ACHN (cell line): Measurements from ENCODE around the gene TMEM141.
"Not testable (repeated sequence)": the region's sequence is repeated elsewhere in the genome, so short reads cannot be mapped to it uniquely, and the experiment has no call there.

Source experiments
- DNase-seq: peaks from one replicate; pipeline ENCODE4 v3.0.0-alpha.2; 2015
- in situ Hi-C: cut with HindIII; loops from 2 replicates; pipeline ENCODE4 v1.10.0; 2017; ENCODE audit warnings: low sequenced_read_pairs, low pct_ligation_motif_present, low pct_unique_long_range_greater_than_20kb

The TMEM141 gene

GRCh38 chr9:136788644-136789522 is 2.3 kb upstream of the TMEM141 start:
- in situ Hi-C loops, DNase-seq: not testable (repeated sequence)

- no peak for DNase-seq
- in situ Hi-C loops, result no loop called here
These were observed 1.6 kb upstream of the TMEM141 start for GRCh38 chr9:136789523-136789937.

DNA sequence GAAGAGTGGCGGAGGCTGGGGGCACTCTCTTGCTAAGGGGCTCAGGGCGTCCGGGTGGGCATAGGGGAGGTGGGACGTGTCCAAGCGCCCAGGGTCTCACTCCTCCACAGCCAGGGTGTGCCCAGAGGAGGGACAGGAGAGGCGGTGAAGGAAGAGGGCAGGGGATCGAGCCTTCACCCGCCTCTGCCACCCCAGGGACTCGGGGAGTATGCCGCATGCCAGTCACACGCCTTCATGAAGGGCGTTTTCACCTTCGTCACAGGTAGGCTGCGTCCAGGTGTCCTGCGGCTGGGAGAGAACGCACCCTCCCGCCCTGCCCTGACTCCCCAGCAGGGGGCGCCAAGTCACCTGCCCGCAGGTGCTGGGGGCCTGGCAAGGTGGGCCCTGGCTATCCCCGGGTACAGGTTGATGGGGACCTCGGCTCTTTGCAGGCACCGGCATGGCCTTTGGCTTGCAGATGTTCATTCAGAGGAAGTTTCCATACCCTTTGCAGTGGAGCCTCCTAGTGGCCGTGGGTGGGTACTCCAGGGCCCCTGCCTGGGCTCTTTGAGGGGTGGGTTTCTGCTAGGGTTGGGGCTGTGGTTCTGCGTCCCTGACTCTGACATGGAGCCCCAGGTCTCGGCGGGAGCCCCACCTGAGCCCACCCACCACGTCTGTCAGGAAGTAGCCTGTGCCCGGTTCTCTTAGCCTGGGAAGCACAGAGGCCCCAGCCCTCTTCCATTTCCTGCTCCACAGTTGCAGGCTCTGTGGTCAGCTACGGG is 552 bp downstream of the TMEM141 start:
- DNase-seq, result peak; percentile 36
- in situ Hi-C loops, result no loop called here

DNA sequence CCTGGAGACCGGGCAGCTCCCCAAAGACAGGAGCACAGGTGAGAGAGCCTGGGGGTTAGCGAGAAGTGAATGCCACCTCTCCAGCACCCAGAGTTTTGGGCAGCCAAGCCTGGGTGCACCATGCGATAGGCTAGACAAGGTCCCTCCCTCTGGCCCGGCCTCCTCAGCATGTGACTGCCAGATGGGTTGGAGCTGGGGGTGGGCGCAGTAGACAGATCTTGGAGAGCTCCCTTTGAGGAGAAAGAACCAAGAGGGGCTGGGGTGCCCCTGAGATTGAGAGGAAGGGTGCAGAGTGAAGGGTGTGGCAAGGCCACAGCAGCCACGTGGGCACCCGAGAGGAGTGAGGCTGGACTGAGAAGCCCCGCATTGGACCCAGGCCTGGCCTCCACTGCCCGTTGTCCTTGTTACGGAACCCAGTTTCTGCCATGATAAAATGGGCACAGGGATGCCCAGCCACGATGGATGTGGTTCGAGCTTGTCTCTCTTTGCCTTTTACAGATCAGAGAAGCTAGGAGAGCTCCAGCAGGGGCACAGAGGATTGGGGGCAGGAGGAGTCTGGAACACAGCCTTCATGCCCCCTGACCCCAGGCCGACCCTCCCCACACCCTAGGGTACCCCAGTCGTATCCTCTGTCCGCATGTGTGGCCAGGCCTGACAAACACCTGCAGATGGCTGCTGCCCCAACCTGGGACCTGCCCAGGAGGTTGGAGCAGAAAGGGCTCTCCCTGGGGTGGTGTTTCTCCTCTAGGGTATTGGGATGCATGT is 1.4 kb downstream of the TMEM141 start:
- DNase-seq, result no peak
- in situ Hi-C loops, result no loop called here

- DNase-seq, result no peak
- in situ Hi-C loops, result no loop called here
These were observed 2.2 kb downstream of the TMEM141 start for GRCh38 chr9:136793086-136793946.

DNA sequence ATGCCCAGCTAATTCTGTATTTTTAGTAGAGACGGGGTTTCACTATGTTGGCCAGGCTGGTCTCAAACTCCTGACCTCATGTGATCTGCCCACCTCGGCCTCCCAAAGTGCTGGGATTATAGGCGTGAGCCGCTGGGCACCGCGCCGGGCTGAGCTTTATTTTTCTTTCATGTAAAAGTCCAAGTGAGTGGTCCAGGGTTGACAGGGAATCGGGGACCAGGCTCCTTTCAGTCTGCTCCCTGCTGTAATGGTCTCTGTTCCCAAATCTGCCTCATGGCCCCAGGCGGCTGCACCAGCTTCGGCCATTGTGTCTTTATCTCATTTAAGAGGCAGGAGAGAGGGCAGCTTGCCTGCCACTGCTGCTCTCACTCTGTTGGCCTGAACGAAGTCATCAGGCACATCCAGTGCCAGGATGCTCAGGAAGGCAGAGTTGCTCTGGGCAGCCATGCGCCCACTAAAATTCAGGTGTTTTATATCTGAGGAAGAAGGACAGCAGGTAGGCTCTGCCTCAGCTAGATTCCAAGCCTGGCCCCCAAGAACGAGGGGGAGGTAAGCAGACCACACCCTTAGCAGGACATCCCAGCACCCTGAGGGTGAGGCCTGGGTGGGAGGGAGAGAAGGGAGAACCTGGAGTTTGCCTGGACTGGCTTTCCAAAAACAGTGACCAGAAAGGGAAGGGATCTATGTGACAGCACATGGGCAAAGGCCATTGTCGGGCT is 3.3 kb downstream of the TMEM141 start:
- in situ Hi-C loops, result no loop called here

DNA sequence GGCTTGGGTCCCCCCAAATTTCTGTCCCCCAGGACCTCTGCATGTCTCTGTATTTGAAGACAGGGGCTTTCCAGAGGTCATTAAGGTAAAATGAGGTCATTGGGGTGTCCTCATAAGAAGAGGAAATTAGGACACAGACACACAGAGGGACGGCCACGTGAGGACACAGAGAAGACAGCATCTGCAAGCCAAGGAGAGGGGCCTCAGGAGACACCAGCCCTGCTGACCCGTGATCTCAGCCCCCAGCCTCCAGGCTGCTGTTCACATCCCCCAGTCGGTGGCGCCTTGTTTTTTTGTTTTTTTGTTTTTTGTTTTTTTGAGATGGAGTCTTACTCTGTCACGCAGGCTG is 3.8 kb downstream of the TMEM141 start:
- in situ Hi-C loops, result no loop called here
- DNase-seq, result no peak

More for the DNA sequence above, 3.3 kb downstream of the TMEM141 start:
- no peak for DNase-seq

DNA sequence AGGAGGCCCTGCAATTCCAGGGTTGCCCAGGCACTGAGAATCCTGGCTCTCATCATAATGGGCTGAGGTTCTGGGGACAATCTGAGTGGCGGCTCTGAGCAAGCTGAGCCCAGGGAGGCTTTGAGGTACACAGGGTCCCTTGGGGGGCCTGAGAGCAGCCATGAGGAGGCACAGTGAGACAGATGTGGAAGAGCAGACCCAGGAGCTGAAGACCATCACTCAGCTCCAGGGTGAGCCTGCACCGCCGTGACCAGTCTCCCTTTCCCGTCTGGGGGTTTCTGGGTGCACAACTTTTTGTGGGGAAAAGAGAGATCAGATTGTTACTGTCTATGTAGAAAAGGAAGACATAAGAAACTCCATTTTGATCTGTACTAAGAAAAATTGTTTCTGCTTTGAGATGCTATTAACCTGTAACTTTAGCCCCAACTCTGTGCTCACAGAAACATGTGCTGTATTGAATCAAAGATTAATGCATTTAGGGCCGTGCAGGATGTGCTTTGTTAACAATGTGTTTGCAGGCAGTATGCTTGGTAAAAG is 5.2 kb downstream of the TMEM141 start, which contains the start of gene CCDC183:
Gene CCDC183, plus strand, starts transcription at position 101 of the 537 bp plus-strand sequence. Its CDS starts 60 bp downstream, at position 161.
- in situ Hi-C loops, result no loop called here
- no peak for DNase-seq

DNA sequence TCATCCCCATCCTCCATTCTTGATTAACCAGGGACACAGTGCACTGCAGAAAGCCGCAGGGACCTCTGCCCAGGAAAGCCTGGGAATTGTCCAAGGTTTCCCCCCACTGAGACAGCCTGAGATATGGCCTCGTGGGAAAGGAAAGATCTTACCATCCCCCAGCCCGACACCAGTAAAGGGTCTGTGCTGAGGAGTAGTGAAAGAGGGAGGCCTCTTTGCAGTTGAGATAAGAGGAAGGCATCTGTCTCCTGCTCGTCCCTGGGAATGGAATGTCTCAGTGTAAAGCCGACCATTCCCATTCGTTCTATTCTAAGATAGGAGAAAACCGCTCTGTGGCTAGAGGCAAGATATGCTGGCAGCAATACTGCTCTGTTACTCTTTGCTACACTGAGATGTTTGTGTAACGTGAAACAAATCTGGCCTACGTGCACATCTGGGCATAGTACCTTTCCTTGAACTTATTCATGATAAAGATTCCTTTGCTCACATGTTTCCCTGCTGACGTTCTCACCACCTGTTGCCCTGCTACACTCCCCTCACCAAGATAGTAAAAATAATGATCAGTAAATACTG is 5.7 kb downstream of the TMEM141 start:
- DNase-seq, in situ Hi-C loops: not testable (repeated sequence)

DNA sequence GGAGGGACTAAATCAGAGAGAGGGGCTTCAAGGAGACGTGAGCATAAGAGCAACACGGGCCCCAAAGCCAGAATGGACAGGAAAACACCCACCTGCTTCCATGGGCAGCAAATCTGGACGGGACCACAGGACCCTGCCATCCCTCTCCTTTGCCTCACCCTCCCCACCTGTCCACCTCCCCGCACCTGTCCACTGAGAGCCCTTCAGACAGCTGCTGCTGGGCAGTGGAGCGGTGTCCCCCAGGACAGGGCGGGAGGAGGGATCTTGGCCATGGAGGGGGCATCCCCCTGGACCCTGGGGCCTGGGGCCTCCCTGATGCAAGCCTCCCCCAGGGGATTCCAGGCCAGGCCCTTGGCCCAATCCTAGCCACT is 7.5 kb downstream of the TMEM141 start:
- no peak for DNase-seq
- in situ Hi-C loops, result no loop called here

- in situ Hi-C loops, result no loop called here
- no peak for DNase-seq
These were observed 8.1 kb downstream of the TMEM141 start for GRCh38 chr9:136799079-136799853.

- in situ Hi-C loops, result no loop called here
- peak; percentile 80 for DNase-seq
These were observed 8.9 kb downstream of the TMEM141 start for GRCh38 chr9:136799854-136800657.

DNA sequence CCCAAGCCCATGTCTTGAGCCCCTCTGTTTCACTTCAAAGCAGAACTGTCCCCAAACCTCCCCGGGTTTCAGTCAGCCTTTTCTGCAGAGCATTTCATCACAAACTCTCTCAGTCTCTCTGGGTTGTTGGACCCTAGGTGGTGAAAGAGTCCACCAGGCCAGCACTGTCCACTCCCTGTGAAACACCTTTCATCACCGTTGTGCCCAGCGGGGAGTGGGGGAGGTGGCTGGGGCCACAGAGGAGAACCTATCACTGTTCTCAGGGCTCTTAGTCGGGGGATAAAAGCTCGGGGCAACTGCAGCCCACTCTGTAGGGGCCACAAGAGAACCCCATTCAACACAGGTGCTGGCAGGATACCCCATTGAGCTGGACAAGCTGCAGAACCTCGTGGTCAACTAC is 11.2 kb downstream of the TMEM141 start:
- DNase-seq, result no peak
- in situ Hi-C loops, result no loop called here

DNA sequence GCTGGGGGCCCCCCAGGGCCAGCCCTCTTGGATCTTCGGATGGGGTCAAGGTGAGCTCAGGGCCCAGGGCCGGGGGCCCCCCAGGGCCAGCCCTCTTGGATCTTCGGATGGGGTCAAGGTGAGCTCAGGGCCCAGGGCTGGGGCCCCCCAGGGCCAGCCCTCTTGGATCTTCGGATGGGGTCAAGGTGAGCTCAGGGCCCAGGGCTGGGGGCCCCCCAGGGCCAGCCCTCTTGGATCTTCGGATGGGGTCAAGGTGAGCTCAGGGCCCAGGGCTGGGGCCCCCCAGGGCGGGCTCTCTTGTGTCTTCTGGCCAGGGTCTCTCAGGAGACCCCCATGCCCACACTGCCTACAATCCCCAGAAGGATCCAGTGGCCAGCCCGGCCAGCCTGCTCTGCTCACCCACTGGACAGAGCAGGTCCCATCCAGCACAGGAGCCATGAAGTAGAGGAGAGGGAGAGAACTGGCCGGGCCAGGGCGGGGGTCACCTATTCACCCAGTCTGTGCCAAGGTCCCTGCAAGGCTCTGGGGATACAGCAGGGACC is 11.9 kb downstream of the TMEM141 start:
- DNase-seq, in situ Hi-C loops: not testable (repeated sequence)
